ENCODE results near the gene LRRC8B. TPM values are rescaled to one million over a fixed set of nuclear protein-coding genes. Genes with fewer than 3 reads are reported as not detected.

Gene LRRC8B
- total RNA-seq, 2 donors from 2014 or later = 5.5 to 8.2 TPM

DNA sequence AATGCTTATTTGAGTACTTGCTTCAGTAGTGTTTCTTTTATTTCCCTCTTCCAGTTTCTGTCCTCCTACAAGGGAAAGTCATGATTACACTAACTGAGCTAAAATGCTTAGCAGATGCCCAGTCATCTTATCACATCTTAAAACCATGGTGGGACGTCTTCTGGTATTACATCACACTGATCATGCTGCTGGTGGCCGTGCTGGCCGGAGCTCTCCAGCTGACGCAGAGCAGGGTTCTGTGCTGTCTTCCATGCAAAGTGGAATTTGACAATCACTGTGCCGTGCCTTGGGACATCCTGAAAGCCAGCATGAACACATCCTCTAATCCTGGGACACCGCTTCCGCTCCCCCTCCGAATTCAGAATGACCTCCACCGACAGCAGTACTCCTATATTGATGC lies 57.9 kb downstream of the LRRC8B start:
- Histone ChIP-seq H3K36me3 (peaks cover 15% of the 10 kb centered on the region), H3K4me3 (no peak overlapping the region), H3K27me3 (no peaks in the 10 kb centered on the region), H3K4me1 (no peaks in the 10 kb centered on the region), H3K27ac (no peak overlapping the region), H3K9me3 (no peaks in the 10 kb centered on the region)
- TF ChIP-seq, protein P1, sequence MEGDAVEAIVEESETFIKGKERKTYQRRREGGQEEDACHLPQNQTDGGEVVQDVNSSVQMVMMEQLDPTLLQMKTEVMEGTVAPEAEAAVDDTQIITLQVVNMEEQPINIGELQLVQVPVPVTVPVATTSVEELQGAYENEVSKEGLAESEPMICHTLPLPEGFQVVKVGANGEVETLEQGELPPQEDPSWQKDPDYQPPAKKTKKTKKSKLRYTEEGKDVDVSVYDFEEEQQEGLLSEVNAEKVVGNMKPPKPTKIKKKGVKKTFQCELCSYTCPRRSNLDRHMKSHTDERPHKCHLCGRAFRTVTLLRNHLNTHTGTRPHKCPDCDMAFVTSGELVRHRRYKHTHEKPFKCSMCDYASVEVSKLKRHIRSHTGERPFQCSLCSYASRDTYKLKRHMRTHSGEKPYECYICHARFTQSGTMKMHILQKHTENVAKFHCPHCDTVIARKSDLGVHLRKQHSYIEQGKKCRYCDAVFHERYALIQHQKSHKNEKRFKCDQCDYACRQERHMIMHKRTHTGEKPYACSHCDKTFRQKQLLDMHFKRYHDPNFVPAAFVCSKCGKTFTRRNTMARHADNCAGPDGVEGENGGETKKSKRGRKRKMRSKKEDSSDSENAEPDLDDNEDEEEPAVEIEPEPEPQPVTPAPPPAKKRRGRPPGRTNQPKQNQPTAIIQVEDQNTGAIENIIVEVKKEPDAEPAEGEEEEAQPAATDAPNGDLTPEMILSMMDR (IDR thresholded peaks at IDR 0.05) = no peak
- no peak for DNase-seq (ENCODE audit: low spot score)

DNA sequence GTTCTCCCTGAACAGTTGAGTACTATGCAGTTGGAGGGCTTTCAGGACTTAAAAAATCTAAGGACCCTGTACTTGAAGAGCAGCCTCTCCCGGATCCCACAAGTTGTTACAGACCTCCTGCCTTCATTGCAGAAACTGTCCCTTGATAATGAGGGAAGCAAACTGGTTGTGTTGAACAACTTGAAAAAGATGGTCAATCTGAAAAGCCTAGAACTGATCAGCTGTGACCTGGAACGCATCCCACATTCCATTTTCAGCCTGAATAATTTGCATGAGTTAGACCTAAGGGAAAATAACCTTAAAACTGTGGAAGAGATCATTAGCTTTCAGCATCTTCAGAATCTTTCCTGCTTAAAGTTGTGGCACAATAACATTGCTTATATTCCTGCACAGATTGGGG lies 59.6 kb downstream of the LRRC8B start:
- no peak overlapping the region for H3K27ac ChIP-seq
- TF ChIP-seq, protein P1 (IDR thresholded peaks at IDR 0.05) = no peak
- DNase-seq (ENCODE audit: low spot score) = no peak
- no peaks in the 10 kb centered on the region for H3K9me3 ChIP-seq
- H3K36me3 ChIP-seq = peaks cover 15% of the 10 kb centered on the region
- no peaks in the 10 kb centered on the region for H3K27me3 ChIP-seq
- no peak overlapping the region for H3K4me3 ChIP-seq
- no peaks in the 10 kb centered on the region for H3K4me1 ChIP-seq

DNA sequence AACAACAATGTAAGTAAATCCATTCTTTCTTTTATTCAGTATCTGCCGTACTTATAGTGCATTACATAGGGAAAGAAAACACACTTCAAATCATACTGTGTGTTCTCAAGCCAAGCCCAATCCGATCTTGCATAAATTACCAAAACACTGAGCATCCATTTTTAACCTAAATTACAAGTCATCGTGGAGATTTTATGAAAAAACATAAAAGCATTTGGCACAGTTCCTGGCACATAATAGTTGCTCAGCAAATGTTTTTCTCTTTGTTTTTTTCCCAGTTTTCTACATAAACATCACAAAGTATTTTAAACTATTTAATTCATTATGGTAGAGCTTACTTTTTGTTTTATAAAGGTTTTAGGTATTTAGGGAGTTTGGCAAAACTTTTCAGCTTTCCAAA lies 60.2 kb downstream of the LRRC8B start:
- DNase-seq (ENCODE audit: low spot score) = no peak
- no peaks in the 10 kb centered on the region for H3K27me3 ChIP-seq
- peaks cover 15% of the 10 kb centered on the region for H3K36me3 ChIP-seq
- no peak overlapping the region for H3K27ac ChIP-seq
- H3K4me1 ChIP-seq = no peaks in the 10 kb centered on the region
- no peak overlapping the region for H3K4me3 ChIP-seq
- TF ChIP-seq, protein P1 (IDR thresholded peaks at IDR 0.05) = no peak
- no peaks in the 10 kb centered on the region for H3K9me3 ChIP-seq

DNA sequence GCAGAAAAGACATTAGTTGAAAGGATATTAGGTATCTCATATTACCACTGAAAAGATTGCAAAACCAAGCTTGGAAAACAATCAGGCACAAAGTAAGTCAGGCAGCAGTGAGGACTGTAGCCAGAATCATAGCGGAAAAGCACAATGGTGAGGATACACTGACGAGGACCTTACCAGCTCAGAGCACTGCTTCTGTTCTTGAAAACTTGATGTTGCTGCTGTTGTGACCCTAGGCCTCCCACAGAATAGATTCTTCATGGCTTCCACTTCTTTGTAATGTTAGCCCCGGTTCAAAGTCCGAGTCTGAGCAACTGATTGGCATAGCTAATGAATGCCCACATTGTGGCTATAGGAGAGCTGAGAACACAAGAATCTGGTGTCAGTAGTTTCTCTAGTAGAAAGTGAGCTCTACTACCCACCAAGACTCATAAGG lies 63.1 kb downstream of the LRRC8B start:
- Histone ChIP-seq H3K9me3 (no peaks in the 10 kb centered on the region), H3K36me3 (peaks cover 13% of the 10 kb centered on the region), H3K27me3 (no peaks in the 10 kb centered on the region), H3K4me1 (no peaks in the 10 kb centered on the region), H3K27ac (no peak overlapping the region), H3K4me3 (no peak overlapping the region)
- no peak for DNase-seq (ENCODE audit: low spot score)
- TF ChIP-seq, protein P1 (IDR thresholded peaks at IDR 0.05) = no peak

DNA sequence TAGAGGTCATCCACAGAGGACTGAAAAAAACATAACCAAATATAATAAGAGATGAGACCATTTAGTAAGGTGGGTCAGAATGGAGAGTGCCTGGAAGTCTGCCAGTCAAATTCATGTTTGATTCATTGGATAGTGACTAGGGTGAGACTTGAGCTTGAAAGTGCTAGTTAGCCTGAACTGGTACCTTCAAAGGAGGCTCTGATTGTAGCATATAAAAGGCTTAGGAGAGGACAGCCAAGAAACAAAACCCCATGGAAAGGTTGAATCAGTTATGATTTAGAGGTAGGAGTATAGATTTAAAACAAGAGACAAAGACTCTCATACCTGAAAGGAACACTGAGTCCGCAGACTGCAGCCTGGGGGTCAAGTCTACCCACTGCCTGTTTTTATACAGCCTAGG lies 63.9 kb downstream of the LRRC8B start:
- H3K36me3 ChIP-seq = peaks cover 9% of the 10 kb centered on the region
- no peak overlapping the region for H3K27ac ChIP-seq
- H3K27me3 ChIP-seq = no peaks in the 10 kb centered on the region
- H3K4me1 ChIP-seq = no peaks in the 10 kb centered on the region
- no peak overlapping the region for H3K4me3 ChIP-seq
- H3K9me3 ChIP-seq = no peaks in the 10 kb centered on the region
- no peak for DNase-seq (ENCODE audit: low spot score)
- TF ChIP-seq, protein P1 (IDR thresholded peaks at IDR 0.05) = no peak

DNA sequence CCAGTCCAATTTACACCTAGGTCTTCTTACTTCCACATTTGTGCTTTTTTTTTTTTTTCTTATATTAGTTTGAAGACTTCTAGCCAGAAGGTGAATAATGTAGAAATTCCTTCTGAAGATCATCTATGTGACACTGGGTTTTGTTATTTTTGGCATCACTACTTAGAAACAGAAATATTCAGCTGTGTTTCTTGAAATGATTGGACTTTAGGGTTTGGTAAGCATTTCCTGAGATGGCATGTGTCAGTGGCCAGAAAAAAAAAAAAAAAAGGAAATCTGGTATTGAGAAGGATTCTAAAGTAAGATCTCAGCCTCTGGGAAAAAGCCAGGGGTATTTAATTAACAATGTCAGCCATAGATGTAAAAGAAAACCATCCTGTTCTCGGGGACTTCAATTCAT lies 64.9 kb downstream of the LRRC8B start:
- TF ChIP-seq, protein P1 (IDR thresholded peaks at IDR 0.05) = no peak
- no peak for DNase-seq (ENCODE audit: low spot score)
- H3K27ac ChIP-seq = no peak overlapping the region
- H3K4me3 ChIP-seq = no peak overlapping the region
- no peaks in the 10 kb centered on the region for H3K27me3 ChIP-seq
- no peaks in the 10 kb centered on the region for H3K9me3 ChIP-seq
- H3K36me3 ChIP-seq = peaks cover 5% of the 10 kb centered on the region
- H3K4me1 ChIP-seq = no peaks in the 10 kb centered on the region
